PC-3 (cell line): ENCODE data around the gene DYSF.

Experiments
- EZH2 ChIP-seq: fragments of 300-600 bp; sonication (generic); IDR thresholded peaks from one replicate; pipeline ENCODE4 v1.6.1; 2017; ENCODE audit warnings: antibody characterized with exemption, mild to moderate bottlenecking, low read length; ENCODE audit not compliant: unreplicated experiment
- TF ChIP-seq, protein P1 (sequence below): fragments of 300-600 bp; sonication (generic); conservative IDR thresholded peaks from 2 replicates; pipeline ENCODE4 v1.5.1; 2017; ENCODE audit warnings: antibody characterized with exemption, low read depth, mild to moderate bottlenecking, low read length

DNA sequence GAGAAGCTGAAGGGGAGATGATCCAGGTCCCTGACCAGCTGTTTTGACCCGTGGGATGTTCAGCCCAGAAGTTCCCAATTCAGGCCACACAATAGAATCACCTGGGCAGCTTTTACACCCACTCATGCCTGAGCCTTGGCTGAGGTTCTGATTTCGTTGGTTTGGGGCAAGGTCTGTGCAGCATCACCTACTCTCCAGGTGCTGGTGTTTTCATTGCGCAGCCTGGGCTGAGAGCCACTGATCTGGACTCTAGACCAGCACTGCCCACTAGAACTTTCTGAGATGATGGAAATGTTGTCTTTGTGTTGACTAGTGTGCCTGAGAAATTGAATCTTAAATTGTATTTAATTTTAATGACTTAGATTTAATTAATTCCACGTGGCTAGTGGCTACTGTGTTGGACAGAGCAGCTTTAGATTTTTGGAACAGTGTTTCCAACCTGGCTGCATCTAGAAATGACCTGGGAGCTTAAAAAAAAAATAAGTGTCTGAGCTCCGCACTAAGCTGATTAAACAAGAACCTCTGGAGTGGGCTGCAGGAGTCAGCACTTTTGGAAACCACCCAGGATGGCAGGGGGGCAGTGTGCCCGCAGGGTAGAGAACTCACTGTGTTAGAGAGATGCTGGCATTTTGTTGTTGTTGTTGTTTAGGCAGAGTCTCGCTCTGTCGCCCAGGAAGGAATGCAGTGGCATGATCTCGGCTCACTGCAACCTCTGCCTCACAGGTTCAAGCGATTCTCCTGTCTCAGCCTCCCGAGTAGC, 33.7 kb downstream of the DYSF start:
- no peak for TF ChIP-seq EZH2
- TF ChIP-seq, protein P1, sequence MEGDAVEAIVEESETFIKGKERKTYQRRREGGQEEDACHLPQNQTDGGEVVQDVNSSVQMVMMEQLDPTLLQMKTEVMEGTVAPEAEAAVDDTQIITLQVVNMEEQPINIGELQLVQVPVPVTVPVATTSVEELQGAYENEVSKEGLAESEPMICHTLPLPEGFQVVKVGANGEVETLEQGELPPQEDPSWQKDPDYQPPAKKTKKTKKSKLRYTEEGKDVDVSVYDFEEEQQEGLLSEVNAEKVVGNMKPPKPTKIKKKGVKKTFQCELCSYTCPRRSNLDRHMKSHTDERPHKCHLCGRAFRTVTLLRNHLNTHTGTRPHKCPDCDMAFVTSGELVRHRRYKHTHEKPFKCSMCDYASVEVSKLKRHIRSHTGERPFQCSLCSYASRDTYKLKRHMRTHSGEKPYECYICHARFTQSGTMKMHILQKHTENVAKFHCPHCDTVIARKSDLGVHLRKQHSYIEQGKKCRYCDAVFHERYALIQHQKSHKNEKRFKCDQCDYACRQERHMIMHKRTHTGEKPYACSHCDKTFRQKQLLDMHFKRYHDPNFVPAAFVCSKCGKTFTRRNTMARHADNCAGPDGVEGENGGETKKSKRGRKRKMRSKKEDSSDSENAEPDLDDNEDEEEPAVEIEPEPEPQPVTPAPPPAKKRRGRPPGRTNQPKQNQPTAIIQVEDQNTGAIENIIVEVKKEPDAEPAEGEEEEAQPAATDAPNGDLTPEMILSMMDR = no peak
